ENCODE data around the gene HSD17B1. TPM values are rescaled to one million over a fixed set of nuclear protein-coding genes. Genes with fewer than 3 reads are reported as not detected.

HSD17B1 gene
- total and polyA plus RNA-seq, 2 of the 13 experiments (the other 11 are each of a cell fraction or from before 2014, with no cell fraction given), result 0.54 to 0.93 TPM

DNA sequence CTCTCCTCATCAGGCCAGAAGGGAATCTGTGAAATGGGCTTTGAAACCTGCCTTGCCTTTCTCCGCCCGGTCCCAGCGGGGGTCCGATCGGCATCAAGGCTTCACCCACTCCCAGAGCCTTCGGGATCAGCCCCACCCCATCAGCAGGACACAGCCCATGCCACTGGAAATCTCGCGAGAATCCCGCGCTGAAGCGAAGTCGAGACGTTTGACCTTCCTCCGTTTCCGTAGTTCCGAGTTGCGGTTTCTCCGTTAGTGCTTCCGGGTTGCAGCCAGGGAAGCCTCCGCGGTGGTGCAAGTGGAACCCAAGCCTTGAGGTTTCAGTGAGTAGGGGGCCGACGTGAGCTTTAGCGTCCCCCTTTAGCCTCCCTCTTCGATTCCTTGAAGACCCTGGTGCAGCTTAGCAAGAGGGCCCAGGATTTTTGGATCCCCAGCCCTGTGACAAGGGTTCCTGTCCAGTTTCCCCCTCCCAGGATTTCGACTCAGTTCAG, 9.2 kb downstream of the HSD17B1 start, which contains the start of gene COASY (continued):
- TF ChIP-seq, protein P1, sequence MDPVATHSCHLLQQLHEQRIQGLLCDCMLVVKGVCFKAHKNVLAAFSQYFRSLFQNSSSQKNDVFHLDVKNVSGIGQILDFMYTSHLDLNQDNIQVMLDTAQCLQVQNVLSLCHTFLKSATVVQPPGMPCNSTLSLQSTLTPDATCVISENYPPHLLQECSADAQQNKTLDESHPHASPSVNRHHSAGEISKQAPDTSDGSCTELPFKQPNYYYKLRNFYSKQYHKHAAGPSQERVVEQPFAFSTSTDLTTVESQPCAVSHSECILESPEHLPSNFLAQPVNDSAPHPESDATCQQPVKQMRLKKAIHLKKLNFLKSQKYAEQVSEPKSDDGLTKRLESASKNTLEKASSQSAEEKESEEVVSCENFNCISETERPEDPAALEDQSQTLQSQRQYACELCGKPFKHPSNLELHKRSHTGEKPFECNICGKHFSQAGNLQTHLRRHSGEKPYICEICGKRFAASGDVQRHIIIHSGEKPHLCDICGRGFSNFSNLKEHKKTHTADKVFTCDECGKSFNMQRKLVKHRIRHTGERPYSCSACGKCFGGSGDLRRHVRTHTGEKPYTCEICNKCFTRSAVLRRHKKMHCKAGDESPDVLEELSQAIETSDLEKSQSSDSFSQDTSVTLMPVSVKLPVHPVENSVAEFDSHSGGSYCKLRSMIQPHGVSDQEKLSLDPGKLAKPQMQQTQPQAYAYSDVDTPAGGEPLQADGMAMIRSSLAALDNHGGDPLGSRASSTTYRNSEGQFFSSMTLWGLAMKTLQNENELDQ (CRISPR knock-in tag; IDR thresholded peaks at IDR 0.05; ENCODE audit: borderline replicate concordance), result peak; percentile 66; the same call in 1 of the 2 replicates
- TF ChIP-seq, protein P2, sequence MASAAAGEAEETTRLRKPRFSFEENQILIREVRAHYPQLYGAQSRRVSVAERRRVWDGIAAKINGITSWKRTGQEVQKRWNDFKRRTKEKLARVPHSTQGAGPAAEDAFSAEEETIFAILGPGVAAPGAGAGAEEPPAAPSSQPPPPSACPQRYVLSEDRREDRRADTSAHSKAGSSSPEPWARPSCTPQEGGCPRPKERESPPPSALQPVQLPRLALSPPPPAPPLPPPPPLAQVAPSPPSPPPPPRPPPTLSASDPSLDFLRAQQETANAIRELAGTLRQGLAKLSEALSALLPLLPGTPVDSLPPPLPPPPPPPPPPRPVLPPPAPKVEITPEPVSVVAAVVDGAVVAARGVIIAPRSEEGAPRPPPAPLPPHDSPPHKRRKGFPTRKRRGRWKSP (CRISPR knock-in tag; IDR thresholded peaks at IDR 0.05), result no peak; the same call in 1 of the 2 replicates
- TF ChIP-seq SALL1 (CRISPR knock-in tag; IDR thresholded peaks at IDR 0.05) (peak; percentile 82), MEIS1 (CRISPR knock-in tag; IDR thresholded peaks at IDR 0.05; ENCODE audit: borderline replicate concordance) (peak; percentile 61; the same call in 1 of the 2 replicates), TBP (CRISPR knock-in tag; IDR thresholded peaks at IDR 0.05) (no peak), KDM6A (CRISPR knock-in tag; IDR thresholded peaks at IDR 0.05; ENCODE audit: low read depth) (no peak), ZNF274 (CRISPR knock-in tag; IDR thresholded peaks at IDR 0.05) (0 out of 2 replicates have a peak, but pooled peaks have one; percentile 64), ZNF7 (CRISPR knock-in tag; IDR thresholded peaks at IDR 0.05) (no peak), ZNF615 (CRISPR knock-in tag; IDR thresholded peaks at IDR 0.05; ENCODE audit: borderline replicate concordance) (no peak)
- TF ChIP-seq, protein P3, sequence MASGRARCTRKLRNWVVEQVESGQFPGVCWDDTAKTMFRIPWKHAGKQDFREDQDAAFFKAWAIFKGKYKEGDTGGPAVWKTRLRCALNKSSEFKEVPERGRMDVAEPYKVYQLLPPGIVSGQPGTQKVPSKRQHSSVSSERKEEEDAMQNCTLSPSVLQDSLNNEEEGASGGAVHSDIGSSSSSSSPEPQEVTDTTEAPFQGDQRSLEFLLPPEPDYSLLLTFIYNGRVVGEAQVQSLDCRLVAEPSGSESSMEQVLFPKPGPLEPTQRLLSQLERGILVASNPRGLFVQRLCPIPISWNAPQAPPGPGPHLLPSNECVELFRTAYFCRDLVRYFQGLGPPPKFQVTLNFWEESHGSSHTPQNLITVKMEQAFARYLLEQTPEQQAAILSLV (CRISPR knock-in tag; IDR thresholded peaks at IDR 0.05; ENCODE audit: borderline replicate concordance), result peak; percentile 73
- TF ChIP-seq, protein P4, sequence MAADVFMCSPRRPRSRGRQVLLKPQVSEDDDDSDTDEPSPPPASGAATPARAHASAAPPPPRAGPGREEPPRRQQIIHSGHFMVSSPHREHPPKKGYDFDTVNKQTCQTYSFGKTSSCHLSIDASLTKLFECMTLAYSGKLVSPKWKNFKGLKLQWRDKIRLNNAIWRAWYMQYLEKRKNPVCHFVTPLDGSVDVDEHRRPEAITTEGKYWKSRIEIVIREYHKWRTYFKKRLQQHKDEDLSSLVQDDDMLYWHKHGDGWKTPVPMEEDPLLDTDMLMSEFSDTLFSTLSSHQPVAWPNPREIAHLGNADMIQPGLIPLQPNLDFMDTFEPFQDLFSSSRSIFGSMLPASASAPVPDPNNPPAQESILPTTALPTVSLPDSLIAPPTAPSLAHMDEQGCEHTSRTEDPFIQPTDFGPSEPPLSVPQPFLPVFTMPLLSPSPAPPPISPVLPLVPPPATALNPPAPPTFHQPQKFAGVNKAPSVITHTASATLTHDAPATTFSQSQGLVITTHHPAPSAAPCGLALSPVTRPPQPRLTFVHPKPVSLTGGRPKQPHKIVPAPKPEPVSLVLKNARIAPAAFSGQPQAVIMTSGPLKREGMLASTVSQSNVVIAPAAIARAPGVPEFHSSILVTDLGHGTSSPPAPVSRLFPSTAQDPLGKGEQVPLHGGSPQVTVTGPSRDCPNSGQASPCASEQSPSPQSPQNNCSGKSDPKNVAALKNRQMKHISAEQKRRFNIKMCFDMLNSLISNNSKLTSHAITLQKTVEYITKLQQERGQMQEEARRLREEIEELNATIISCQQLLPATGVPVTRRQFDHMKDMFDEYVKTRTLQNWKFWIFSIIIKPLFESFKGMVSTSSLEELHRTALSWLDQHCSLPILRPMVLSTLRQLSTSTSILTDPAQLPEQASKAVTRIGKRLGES (CRISPR knock-in tag; IDR thresholded peaks at IDR 0.05; ENCODE audit: borderline replicate concordance), result 0 out of 2 replicates have a peak, but pooled peaks have one; percentile 62
- TF ChIP-seq, protein P5, sequence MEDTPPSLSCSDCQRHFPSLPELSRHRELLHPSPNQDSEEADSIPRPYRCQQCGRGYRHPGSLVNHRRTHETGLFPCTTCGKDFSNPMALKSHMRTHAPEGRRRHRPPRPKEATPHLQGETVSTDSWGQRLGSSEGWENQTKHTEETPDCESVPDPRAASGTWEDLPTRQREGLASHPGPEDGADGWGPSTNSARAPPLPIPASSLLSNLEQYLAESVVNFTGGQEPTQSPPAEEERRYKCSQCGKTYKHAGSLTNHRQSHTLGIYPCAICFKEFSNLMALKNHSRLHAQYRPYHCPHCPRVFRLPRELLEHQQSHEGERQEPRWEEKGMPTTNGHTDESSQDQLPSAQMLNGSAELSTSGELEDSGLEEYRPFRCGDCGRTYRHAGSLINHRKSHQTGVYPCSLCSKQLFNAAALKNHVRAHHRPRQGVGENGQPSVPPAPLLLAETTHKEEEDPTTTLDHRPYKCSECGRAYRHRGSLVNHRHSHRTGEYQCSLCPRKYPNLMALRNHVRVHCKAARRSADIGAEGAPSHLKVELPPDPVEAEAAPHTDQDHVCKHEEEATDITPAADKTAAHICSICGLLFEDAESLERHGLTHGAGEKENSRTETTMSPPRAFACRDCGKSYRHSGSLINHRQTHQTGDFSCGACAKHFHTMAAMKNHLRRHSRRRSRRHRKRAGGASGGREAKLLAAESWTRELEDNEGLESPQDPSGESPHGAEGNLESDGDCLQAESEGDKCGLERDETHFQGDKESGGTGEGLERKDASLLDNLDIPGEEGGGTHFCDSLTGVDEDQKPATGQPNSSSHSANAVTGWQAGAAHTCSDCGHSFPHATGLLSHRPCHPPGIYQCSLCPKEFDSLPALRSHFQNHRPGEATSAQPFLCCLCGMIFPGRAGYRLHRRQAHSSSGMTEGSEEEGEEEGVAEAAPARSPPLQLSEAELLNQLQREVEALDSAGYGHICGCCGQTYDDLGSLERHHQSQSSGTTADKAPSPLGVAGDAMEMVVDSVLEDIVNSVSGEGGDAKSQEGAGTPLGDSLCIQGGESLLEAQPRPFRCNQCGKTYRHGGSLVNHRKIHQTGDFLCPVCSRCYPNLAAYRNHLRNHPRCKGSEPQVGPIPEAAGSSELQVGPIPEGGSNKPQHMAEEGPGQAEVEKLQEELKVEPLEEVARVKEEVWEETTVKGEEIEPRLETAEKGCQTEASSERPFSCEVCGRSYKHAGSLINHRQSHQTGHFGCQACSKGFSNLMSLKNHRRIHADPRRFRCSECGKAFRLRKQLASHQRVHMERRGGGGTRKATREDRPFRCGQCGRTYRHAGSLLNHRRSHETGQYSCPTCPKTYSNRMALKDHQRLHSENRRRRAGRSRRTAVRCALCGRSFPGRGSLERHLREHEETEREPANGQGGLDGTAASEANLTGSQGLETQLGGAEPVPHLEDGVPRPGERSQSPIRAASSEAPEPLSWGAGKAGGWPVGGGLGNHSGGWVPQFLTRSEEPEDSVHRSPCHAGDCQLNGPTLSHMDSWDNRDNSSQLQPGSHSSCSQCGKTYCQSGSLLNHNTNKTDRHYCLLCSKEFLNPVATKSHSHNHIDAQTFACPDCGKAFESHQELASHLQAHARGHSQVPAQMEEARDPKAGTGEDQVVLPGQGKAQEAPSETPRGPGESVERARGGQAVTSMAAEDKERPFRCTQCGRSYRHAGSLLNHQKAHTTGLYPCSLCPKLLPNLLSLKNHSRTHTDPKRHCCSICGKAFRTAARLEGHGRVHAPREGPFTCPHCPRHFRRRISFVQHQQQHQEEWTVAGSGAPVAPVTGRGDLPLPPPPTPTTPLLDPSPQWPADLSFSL (CRISPR knock-in tag; IDR thresholded peaks at IDR 0.05), result no peak
- TF ChIP-seq, protein P6, sequence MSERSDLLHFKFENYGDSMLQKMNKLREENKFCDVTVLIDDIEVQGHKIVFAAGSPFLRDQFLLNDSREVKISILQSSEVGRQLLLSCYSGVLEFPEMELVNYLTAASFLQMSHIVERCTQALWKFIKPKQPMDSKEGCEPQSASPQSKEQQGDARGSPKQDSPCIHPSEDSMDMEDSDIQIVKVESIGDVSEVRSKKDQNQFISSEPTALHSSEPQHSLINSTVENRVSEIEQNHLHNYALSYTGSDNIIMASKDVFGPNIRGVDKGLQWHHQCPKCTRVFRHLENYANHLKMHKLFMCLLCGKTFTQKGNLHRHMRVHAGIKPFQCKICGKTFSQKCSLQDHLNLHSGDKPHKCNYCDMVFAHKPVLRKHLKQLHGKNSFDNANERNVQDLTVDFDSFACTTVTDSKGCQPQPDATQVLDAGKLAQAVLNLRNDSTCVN (CRISPR knock-in tag; IDR thresholded peaks at IDR 0.05; ENCODE audit: borderline replicate concordance), result no peak
